HL-60 (cell line): Measurements from ENCODE around the gene PCDHA7.

ENCODE experiments used
- DNase-seq, 2 experiments: peaks; one replicate each; pipeline ENCODE4 v3.0.0-alpha.2; 2010 to 2020; ENCODE audit warnings: low read depth in 1 of 2, low spot score in 1 of 2
- H3K27ac ChIP-seq: fragments of 250-450 bp; sonication (Bioruptor Pico); replicated peaks from 2 replicates; pipeline ENCODE4 v1.5.1; 2020; ENCODE audit warnings: mild to moderate bottlenecking, moderate library complexity
- H3K27me3 ChIP-seq: fragments of 250-450 bp; sonication (Bioruptor Pico); 2 replicates; pipeline ENCODE4 v1.5.1; 2021; ENCODE audit warnings: mild to moderate bottlenecking, moderate library complexity; ENCODE audit not compliant: insufficient read depth, poor library complexity, severe bottlenecking
- H3K4me3 ChIP-seq: replicated peaks from 2 replicates; pipeline ENCODE4 v1.5.1; 2011; ENCODE audit warnings: mild to moderate bottlenecking, control low read depth, low read length; ENCODE audit not compliant: insufficient read depth
- GABPA ChIP-seq: IDR thresholded peaks from 2 replicates; pipeline ENCODE4 v1.6.1; 2012; ENCODE audit warnings: low read depth
- POLR2AphosphoS5 ChIP-seq: IDR thresholded peaks from 2 replicates; pipeline ENCODE4 v1.6.1; 2012; ENCODE audit warnings: low read depth
- REST ChIP-seq: IDR thresholded peaks from 2 replicates; pipeline ENCODE4 v1.6.1; 2012; ENCODE audit warnings: low read depth; ENCODE audit not compliant: insufficient replicate concordance
- SPI1 ChIP-seq: IDR thresholded peaks from 2 replicates; pipeline ENCODE4 v1.6.1; 2012; ENCODE audit warnings: low read depth, mild to moderate bottlenecking, borderline replicate concordance
- TF ChIP-seq, protein P1 (sequence below): IDR thresholded peaks from one replicate; pipeline ENCODE4 v1.5.1; 2011; ENCODE audit warnings: low read length, control low read depth, inconsistent platforms; ENCODE audit not compliant: insufficient read depth

The PCDHA7 gene

DNA sequence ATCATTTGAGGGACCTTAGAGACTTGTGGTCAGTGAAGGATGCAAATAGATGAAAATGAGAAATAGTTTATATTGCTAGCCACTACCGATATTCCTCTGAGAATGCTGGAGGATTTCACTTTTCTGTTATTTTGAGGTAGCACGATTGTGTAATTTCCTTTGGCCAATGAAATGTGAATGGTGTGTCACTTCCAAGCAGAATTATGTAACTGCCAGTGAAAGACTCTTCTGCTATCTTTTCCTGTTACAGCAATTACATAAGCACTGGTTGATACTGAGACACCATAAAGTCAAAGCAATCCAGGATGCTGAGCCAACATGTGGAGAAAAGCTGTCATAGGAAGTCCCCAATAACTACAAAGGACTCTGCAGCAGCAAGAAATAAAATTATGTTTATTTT is 43.0 kb upstream of the PCDHA7 start:
- Histone ChIP-seq H3K27me3 (no peaks in the 10 kb centered on the region), H3K27ac (peak overlapping the region; percentile 61), H3K4me3 (no peak overlapping the region)
- DNase-seq = peak; percentile 73 to 90
- TF ChIP-seq, protein P1, sequence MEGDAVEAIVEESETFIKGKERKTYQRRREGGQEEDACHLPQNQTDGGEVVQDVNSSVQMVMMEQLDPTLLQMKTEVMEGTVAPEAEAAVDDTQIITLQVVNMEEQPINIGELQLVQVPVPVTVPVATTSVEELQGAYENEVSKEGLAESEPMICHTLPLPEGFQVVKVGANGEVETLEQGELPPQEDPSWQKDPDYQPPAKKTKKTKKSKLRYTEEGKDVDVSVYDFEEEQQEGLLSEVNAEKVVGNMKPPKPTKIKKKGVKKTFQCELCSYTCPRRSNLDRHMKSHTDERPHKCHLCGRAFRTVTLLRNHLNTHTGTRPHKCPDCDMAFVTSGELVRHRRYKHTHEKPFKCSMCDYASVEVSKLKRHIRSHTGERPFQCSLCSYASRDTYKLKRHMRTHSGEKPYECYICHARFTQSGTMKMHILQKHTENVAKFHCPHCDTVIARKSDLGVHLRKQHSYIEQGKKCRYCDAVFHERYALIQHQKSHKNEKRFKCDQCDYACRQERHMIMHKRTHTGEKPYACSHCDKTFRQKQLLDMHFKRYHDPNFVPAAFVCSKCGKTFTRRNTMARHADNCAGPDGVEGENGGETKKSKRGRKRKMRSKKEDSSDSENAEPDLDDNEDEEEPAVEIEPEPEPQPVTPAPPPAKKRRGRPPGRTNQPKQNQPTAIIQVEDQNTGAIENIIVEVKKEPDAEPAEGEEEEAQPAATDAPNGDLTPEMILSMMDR = no peak
- TF ChIP-seq GABPA (no peak), REST (no peak), SPI1 (no peak), POLR2AphosphoS5 (no peak)

DNA sequence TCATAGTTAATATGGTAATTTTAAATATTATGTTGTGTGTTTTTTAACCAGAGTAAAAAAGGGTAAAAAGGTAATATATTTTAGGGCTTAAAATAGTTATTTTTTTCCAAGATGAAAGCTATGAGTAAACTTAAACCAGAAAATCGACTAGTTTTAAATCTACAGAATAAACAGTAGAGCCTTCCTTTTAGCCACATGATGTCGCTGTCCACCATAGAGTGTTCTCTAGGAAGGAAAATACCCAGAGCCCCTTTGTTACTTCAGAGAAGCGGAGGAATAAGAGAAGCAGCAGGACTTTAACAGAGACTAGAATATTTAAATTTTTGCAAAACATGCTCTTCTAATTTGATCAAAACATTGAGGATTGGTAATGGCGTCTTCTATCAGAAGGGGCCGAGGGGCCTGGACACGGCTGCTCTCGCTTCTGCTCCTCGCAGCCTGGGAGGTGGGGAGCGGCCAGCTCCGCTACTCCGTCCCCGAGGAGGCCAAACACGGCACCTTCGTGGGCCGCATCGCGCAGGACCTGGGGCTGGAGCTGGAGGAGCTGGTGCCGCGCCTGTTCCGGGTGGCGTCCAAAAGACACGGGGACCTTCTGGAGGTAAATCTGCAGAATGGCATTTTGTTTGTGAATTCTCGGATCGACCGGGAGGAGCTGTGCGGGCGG is 39.3 kb upstream of the PCDHA7 start, which contains the start of gene PCDHA2:
TSS of gene PCDHA2 (plus strand) at position 258 of the 664 bp plus-strand sequence.
- no peaks in the 10 kb centered on the region for H3K27me3 ChIP-seq

DNA sequence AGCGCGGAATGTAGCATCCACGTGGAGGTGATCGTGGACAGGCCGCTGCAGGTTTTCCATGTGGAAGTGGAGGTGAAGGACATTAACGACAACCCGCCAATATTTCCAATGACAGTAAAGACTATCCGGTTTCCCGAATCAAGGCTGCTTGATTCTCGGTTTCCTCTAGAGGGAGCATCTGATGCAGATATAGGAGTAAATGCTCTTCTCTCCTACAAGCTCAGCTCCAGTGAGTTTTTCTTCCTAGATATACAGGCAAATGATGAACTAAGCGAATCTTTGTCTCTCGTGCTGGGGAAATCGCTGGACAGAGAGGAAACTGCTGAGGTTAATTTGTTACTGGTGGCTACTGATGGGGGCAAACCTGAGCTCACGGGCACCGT is 38.8 kb upstream of the PCDHA7 start:
- TF ChIP-seq REST = no peak
- TF ChIP-seq, protein P1 = no peak
- TF ChIP-seq GABPA = no peak
- TF ChIP-seq POLR2AphosphoS5 = no peak
- no peak for TF ChIP-seq SPI1
- Histone ChIP-seq H3K27ac (no peak overlapping the region), H3K27me3 (no peaks in the 10 kb centered on the region), H3K4me3 (no peak overlapping the region)
- DNase-seq = no peak

More for the DNA sequence above, 39.3 kb upstream of the PCDHA7 start, which contains the start of gene PCDHA2:
- DNase-seq = no peak
- no peak within 1 kb of the TSS for H3K4me3 ChIP-seq
- TF ChIP-seq REST (no peak), GABPA (no peak), POLR2AphosphoS5 (no peak), SPI1 (no peak)
- TF ChIP-seq, protein P1 = no peak
- no peak within 1 kb of the TSS for H3K27ac ChIP-seq
